IMR-90 (cell line): ENCODE data around the gene ZNF653.

Source experiments
- BHLHE40 ChIP-seq: fragments of 150-350 bp; IDR thresholded peaks from 2 replicates; pipeline ENCODE4 v1.6.1; 2016; ENCODE audit warnings: mild to moderate bottlenecking, low read depth, low read length
- CEBPB ChIP-seq: IDR thresholded peaks from 2 replicates; pipeline ENCODE4 v1.6.1; 2012; ENCODE audit warnings: low read depth, low read length, improper control_type of control experiment
- CHD1 ChIP-seq: IDR thresholded peaks from 2 replicates; pipeline ENCODE4 v1.6.1; 2012; ENCODE audit warnings: low read depth, low read length, improper control_type of control experiment
- FOS ChIP-seq: fragments of 150-350 bp; IDR thresholded peaks from 2 replicates; pipeline ENCODE4 v1.6.1; 2016; ENCODE audit warnings: low read depth, low read length
- MAFK ChIP-seq: IDR thresholded peaks from 2 replicates; pipeline ENCODE4 v1.6.1; 2012; ENCODE audit warnings: low read depth, low read length, improper control_type of control experiment
- MXI1 ChIP-seq: IDR thresholded peaks from 2 replicates; pipeline ENCODE4 v1.6.1; 2012; ENCODE audit warnings: low read depth, mild to moderate bottlenecking, low read length, moderate library complexity, borderline replicate concordance
- NFE2L2 ChIP-seq: fragments of 150-350 bp; IDR thresholded peaks from 2 replicates; pipeline ENCODE4 v1.6.1; 2016; ENCODE audit warnings: low read depth, mild to moderate bottlenecking, low read length
- POLR2A ChIP-seq: IDR thresholded peaks from 2 replicates; pipeline ENCODE4 v1.6.1; 2012; ENCODE audit warnings: mild to moderate bottlenecking, low read depth, low read length
- RAD21 ChIP-seq: IDR thresholded peaks from 2 replicates; pipeline ENCODE4 v1.6.1; 2012; ENCODE audit warnings: low read length, improper control_type of control experiment
- SMC3 ChIP-seq: fragments of 150-350 bp; IDR thresholded peaks from 2 replicates; pipeline ENCODE4 v1.6.1; 2016; ENCODE audit warnings: low read depth, mild to moderate bottlenecking, antibody characterized with exemption, low read length, moderate library complexity
- TF ChIP-seq, protein P1 (sequence below): conservative IDR thresholded peaks from 2 replicates; pipeline ENCODE4 v1.5.1; 2012; ENCODE audit warnings: mild to moderate bottlenecking, low read depth, low read length, improper control_type of control experiment

DNA sequence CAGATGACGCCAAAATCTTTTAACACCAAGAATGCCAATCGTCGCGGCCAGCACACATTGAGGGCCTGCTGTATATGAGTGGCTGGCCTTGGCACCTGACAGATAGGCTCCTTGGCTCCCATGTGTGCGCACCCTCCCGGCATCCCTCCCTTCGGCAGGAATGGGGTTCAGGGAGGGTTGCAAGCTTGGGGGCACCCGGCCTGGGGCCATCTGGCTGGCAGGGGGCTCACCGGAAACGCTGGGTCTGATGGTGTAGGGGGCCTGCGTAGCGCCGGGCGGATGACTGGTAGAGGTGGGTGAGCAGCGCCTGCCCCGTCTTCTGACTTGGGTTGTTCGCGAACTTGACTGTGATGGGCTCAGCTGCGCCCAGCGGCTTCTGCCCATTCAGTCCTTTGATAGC is 47.8 kb downstream of the ZNF653 start:
- TF ChIP-seq CHD1: no peak
- TF ChIP-seq, protein P1, sequence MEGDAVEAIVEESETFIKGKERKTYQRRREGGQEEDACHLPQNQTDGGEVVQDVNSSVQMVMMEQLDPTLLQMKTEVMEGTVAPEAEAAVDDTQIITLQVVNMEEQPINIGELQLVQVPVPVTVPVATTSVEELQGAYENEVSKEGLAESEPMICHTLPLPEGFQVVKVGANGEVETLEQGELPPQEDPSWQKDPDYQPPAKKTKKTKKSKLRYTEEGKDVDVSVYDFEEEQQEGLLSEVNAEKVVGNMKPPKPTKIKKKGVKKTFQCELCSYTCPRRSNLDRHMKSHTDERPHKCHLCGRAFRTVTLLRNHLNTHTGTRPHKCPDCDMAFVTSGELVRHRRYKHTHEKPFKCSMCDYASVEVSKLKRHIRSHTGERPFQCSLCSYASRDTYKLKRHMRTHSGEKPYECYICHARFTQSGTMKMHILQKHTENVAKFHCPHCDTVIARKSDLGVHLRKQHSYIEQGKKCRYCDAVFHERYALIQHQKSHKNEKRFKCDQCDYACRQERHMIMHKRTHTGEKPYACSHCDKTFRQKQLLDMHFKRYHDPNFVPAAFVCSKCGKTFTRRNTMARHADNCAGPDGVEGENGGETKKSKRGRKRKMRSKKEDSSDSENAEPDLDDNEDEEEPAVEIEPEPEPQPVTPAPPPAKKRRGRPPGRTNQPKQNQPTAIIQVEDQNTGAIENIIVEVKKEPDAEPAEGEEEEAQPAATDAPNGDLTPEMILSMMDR: no peak
- no peak for TF ChIP-seq CEBPB
- TF ChIP-seq SMC3: no peak
- no peak for TF ChIP-seq POLR2A
- TF ChIP-seq MAFK: no peak
- TF ChIP-seq MXI1: no peak
- TF ChIP-seq FOS: no peak
- no peak for TF ChIP-seq RAD21
- no peak for TF ChIP-seq BHLHE40
- no peak for TF ChIP-seq NFE2L2
